Measurements from ENCODE around the gene SHROOM3. TPM values are rescaled to one million over a fixed set of nuclear protein-coding genes. Genes with fewer than 3 reads are reported as not detected.

Gene SHROOM3
- total and polyA plus RNA-seq, 2 donors (not counting 1 experiment from before 2014, with no cell fraction given), result 0.91 to 1.5 TPM

DNA sequence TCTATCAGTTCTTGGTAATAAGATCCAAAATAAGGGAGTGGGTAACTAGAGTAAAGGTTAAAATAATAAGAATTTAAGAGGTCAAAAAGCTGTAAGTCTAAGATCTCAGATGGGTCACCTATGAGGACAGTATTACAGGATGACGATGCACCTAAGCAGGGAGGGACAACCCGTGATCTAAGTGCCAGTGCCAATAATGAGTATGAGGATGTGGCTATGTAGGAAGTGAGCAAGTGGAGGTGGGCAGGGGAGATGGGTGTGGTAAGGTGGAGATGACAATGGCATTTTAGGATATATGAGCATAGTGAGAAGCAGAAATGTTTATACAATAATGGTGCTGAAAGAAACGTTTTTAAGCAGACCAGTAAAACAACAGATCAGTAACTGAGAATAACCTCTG is 33.4 kb upstream of the SHROOM3 start:
- intact Hi-C loops (cut with micrococcal nuclease), result no loop called here
- no peaks in the 10 kb centered on the region for H3K9me3 ChIP-seq (ENCODE audit: control extremely low read depth in 1 of 3, control insufficient read depth in 2 of 3, insufficient read depth in 1 of 3, low read length in 2 of 3)
- H3K36me3 ChIP-seq (replicated peaks in 1 of 2; ENCODE audit: control extremely low read depth in 1 of 2, control insufficient read depth in 1 of 2, extremely low read depth in 1 of 2, insufficient read depth in 2 of 2, low read length in 1 of 2), result no peaks in the 10 kb centered on the region
- Mint-ChIP-seq H3K4me3 (no peak overlapping the region), H3K27ac (no peak overlapping the region), H3K9me3 (ENCODE audit: insufficient read depth) (peaks cover 5% of the 10 kb centered on the region), H3K4me1 (no peaks in the 10 kb centered on the region), H3K27me3 (peaks cover 38% of the 10 kb centered on the region)
- TF ChIP-seq, protein P1, sequence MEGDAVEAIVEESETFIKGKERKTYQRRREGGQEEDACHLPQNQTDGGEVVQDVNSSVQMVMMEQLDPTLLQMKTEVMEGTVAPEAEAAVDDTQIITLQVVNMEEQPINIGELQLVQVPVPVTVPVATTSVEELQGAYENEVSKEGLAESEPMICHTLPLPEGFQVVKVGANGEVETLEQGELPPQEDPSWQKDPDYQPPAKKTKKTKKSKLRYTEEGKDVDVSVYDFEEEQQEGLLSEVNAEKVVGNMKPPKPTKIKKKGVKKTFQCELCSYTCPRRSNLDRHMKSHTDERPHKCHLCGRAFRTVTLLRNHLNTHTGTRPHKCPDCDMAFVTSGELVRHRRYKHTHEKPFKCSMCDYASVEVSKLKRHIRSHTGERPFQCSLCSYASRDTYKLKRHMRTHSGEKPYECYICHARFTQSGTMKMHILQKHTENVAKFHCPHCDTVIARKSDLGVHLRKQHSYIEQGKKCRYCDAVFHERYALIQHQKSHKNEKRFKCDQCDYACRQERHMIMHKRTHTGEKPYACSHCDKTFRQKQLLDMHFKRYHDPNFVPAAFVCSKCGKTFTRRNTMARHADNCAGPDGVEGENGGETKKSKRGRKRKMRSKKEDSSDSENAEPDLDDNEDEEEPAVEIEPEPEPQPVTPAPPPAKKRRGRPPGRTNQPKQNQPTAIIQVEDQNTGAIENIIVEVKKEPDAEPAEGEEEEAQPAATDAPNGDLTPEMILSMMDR (IDR thresholded peaks at IDR 0.05), result no peak
- TF ChIP-seq EZH2 (IDR thresholded peaks at IDR 0.05; ENCODE audit: borderline replicate concordance, insufficient read depth, low read depth, low read length, poor library complexity, severe bottlenecking), result no peak
- no peaks in the 10 kb centered on the region for H3K27me3 ChIP-seq (replicated peaks in 1 of 4; ENCODE audit: control extremely low read depth in 1 of 4, control insufficient read depth in 3 of 4, insufficient read depth in 4 of 4, low read length in 3 of 4)
- H3K4me2 ChIP-seq (replicated peaks; ENCODE audit: low read depth, low read length, poor library complexity, severe bottlenecking), result no peak overlapping the region
- ATAC-seq (ENCODE audit: low read depth) (no peak), DNase-seq (no peak)
- no peaks in the 10 kb centered on the region for H4K20me1 ChIP-seq (ENCODE audit: control insufficient read depth, insufficient read depth, low read length, poor library complexity, severe bottlenecking)
- ChIA-PET CTCF (no interaction called here), POLR2A (no interaction called here)
- no peak overlapping the region for H3K4me3 ChIP-seq (ENCODE audit: control extremely low read depth in 1 of 5, extremely low read depth in 1 of 5, insufficient read depth in 1 of 5, low read depth in 2 of 5, low read length in 4 of 5)
- no peak overlapping the region for H3K9ac ChIP-seq (ENCODE audit: low read length)
- no peaks in the 10 kb centered on the region for H3K4me1 ChIP-seq (ENCODE audit: control insufficient read depth in 2 of 2, insufficient read depth in 2 of 2, low read length in 2 of 2)
- 86% methylated on average over 2 of the region's 3 CpGs for WGBS (ENCODE audit: insufficient coverage)
- no peak overlapping the region for H3K27ac ChIP-seq (ENCODE audit: low read length in 2 of 2)
- no peak overlapping the region for H2AFZ ChIP-seq (ENCODE audit: insufficient read depth, low read depth, low read length, poor library complexity, severe bottlenecking)
- H3K79me2 ChIP-seq (ENCODE audit: control insufficient read depth, insufficient read depth, low read length), result no peaks in the 10 kb centered on the region

DNA sequence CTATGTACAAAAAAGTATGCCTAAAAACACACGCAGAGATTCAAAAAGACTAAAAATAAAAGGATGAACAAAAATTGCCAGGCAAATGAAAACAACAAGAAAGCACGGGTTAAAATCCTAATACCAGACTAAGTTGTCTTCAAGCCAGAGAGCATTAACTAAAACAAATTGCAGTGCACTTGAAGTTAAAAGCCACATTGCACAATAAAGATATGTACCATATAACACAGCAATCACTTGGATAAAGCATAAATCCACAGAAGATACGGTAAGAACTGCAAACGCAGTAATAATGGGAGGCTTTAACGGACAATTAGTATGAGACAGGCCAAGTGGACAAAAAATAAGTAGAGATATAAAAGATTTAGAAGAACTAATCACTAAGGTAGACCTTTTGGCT is 28.9 kb upstream of the SHROOM3 start:
- Histone ChIP-seq H3K9me3 (ENCODE audit: control extremely low read depth in 1 of 3, control insufficient read depth in 2 of 3, insufficient read depth in 1 of 3, low read length in 2 of 3) (no peaks in the 10 kb centered on the region), H2AFZ (ENCODE audit: insufficient read depth, low read depth, low read length, poor library complexity, severe bottlenecking) (no peak overlapping the region), H3K4me1 (ENCODE audit: control insufficient read depth in 2 of 2, insufficient read depth in 2 of 2, low read length in 2 of 2) (no peaks in the 10 kb centered on the region), H3K36me3 (replicated peaks in 1 of 2; ENCODE audit: control extremely low read depth in 1 of 2, control insufficient read depth in 1 of 2, extremely low read depth in 1 of 2, insufficient read depth in 2 of 2, low read length in 1 of 2) (no peaks in the 10 kb centered on the region), H3K79me2 (ENCODE audit: control insufficient read depth, insufficient read depth, low read length) (no peaks in the 10 kb centered on the region), H4K20me1 (ENCODE audit: control insufficient read depth, insufficient read depth, low read length, poor library complexity, severe bottlenecking) (no peaks in the 10 kb centered on the region), H3K27me3 (replicated peaks in 1 of 4; ENCODE audit: control extremely low read depth in 1 of 4, control insufficient read depth in 3 of 4, insufficient read depth in 4 of 4, low read length in 3 of 4) (no peaks in the 10 kb centered on the region), H3K4me2 (replicated peaks; ENCODE audit: low read depth, low read length, poor library complexity, severe bottlenecking) (no peak overlapping the region), H3K4me3 (ENCODE audit: control extremely low read depth in 1 of 5, extremely low read depth in 1 of 5, insufficient read depth in 1 of 5, low read depth in 2 of 5, low read length in 4 of 5) (no peak overlapping the region), H3K9ac (ENCODE audit: low read length) (no peak overlapping the region), H3K27ac (ENCODE audit: low read length in 2 of 2) (no peak overlapping the region)
- ChIA-PET POLR2A (no interaction called here), CTCF (no interaction called here)
- Mint-ChIP-seq H3K27me3 (peaks cover 21% of the 10 kb centered on the region), H3K4me3 (no peak overlapping the region), H3K9me3 (ENCODE audit: insufficient read depth) (no peaks in the 10 kb centered on the region), H3K27ac (no peak overlapping the region), H3K4me1 (peaks cover 4% of the 10 kb centered on the region)
- ATAC-seq (ENCODE audit: low read depth) (no peak), DNase-seq (no peak)
- 0% methylated on average over 1 of the region's 5 CpGs for WGBS (ENCODE audit: insufficient coverage)
- no peak for TF ChIP-seq EZH2 (IDR thresholded peaks at IDR 0.05; ENCODE audit: borderline replicate concordance, insufficient read depth, low read depth, low read length, poor library complexity, severe bottlenecking)
- TF ChIP-seq, protein P1 (IDR thresholded peaks at IDR 0.05), result no peak
- intact Hi-C loops (cut with micrococcal nuclease), result no loop called here
